Hippocampal formation (tissue), 2 donors: Measurements from ENCODE around the gene CIART.
A peak's percentile ranks its signal among the peaks of the same experiment; 100 is the strongest.
"Not testable (repeated sequence)": the region's sequence is repeated elsewhere in the genome, so short reads cannot be mapped to it uniquely, and the experiment has no call there.

Experiments used
- DNase-seq, 2 donors: peaks; one replicate each; lab custom pipeline; 2025; lab: John Stamatoyannopoulos, UW

The CIART gene

GRCh38 chr1:150309758-150310508, 27.6 kb downstream of the CIART start:
- no peak for DNase-seq

GRCh38 chr1:150311762-150312161, 29.4 kb downstream of the CIART start:
- DNase-seq, result no peak

- not testable (repeated sequence) for DNase-seq
These were observed 32.3 kb downstream of the CIART start for GRCh38 chr1:150314691-150315090.

GRCh38 chr1:150320667-150320978, 38.3 kb downstream of the CIART start:
- no peak for DNase-seq

GRCh38 chr1:150321826-150322166, 39.4 kb downstream of the CIART start:
- no peak for DNase-seq

- DNase-seq, result no peak
These were observed 40.0 kb downstream of the CIART start for GRCh38 chr1:150322310-150322709.

GRCh38 chr1:150332651-150333290, 50.4 kb downstream of the CIART start:
- DNase-seq, result peak; percentile 3 to 9
